Aorta (tissue), 5 donors: ENCODE measurements around the gene SLC1A6. TPM values are rescaled to one million over a fixed set of nuclear protein-coding genes. Genes with fewer than 3 reads are reported as not detected.
"Not testable (repeated sequence)": the region's sequence is repeated elsewhere in the genome, so short reads cannot be mapped to it uniquely, and the experiment has no call there.

Experiments used
- ATAC-seq: fragments of 200-7000 bp; cut with Tn5 transposase; one replicate; pipeline ENCODE4 v1.9.1; 2022; ENCODE audit warnings: moderate library complexity; ENCODE audit not compliant: low FRiP score
- DNase-seq, 2 donors: peaks; one replicate each; pipeline ENCODE4 v3.0.0-alpha.2; 2020
- H3K27ac ChIP-seq, 2 donors: one replicate each; pipeline ENCODE4 v1.5.1; 2013; ENCODE audit warnings: low read length in 2 of 2, mild to moderate bottlenecking in 2 of 2, moderate library complexity in 2 of 2, control low read depth in 1 of 2, inconsistent platforms in 1 of 2, low read depth in 1 of 2
- H3K27me3 ChIP-seq, 2 donors: one replicate each; pipeline ENCODE4 v1.6.1; 2013; ENCODE audit warnings: control low read depth in 1 of 2, low read length in 1 of 2, mild to moderate bottlenecking in 1 of 2, moderate library complexity in 1 of 2; ENCODE audit not compliant: insufficient read depth in 2 of 2, control insufficient read depth in 1 of 2
- H3K36me3 ChIP-seq, 2 donors: one replicate each; pipeline ENCODE4 v1.6.1; 2013; ENCODE audit warnings: control low read depth in 1 of 2, low read length in 1 of 2, mild to moderate bottlenecking in 1 of 2; ENCODE audit not compliant: insufficient read depth in 2 of 2, control insufficient read depth in 1 of 2
- H3K4me1 ChIP-seq, 2 donors: one replicate each; pipeline ENCODE4 v1.6.1; 2013; ENCODE audit warnings: low read length in 2 of 2, control low read depth in 1 of 2, mild to moderate bottlenecking in 1 of 2, moderate library complexity in 1 of 2; ENCODE audit not compliant: insufficient read depth in 2 of 2, control insufficient read depth in 1 of 2
- H3K4me3 ChIP-seq, 2 donors: one replicate each; pipeline ENCODE4 v1.5.1; 2013; ENCODE audit warnings: low read length in 2 of 2, control low read depth in 1 of 2, mild to moderate bottlenecking in 1 of 2
- H3K9me3 ChIP-seq: one replicate; pipeline ENCODE4 v1.6.1; 2013; ENCODE audit warnings: mild to moderate bottlenecking, low read length; ENCODE audit not compliant: control insufficient read depth
- WGBS, 2 donors: extraction: QIAGEN DNeasy Blood & Tissue Kit; methylation state at CpG; one replicate each; pipeline ENCODE4 v1.1.7; 2013; 5-methylcytosine and 5-hydroxymethylcytosine counted together
- intact Hi-C, 2 donors: fragments of 100-400 bp; cut with DNase I; formaldehyde crosslinking; loops; one replicate each; pipeline versions ENCODE4 v1.14.2 to v1.15.0; 2022
- polyA plus RNA-seq, 2 donors: library from polyadenylated mRNA; stranded (reverse); fragments of 200-250 nt; gene quantifications; one replicate each; pipeline ENCODE4 v1.2.3, GENCODE V29; 2013
- total RNA-seq, 2 donors: library from RNA; stranded (reverse); fragmentation: NEBNext Ultra II Directional; extraction: Animal tissue kit (Norgen Biotek cat#: 25700); gene quantifications; one replicate each; pipeline ENCODE4 v1.2.1, GENCODE V29; 2021
- donor health status: healthy with polysubstance abuse.
- donor health status: Bipolar disorder and iron deficiency.
- donor health status: DM: no; HTN: no; CAD: no.
- donor health status: DM: no; HTN: no; CAD: no.
- donor health status: DM: yes; HTN: yes; CAD: no.

Gene SLC1A6
- total and polyA plus RNA-seq, 4 donors = 0.13 TPM; not detected in 3

- 80 to 83% methylated on average over 10 of the region's 10 CpGs for WGBS, 2 donors
These were observed 30.3 kb downstream of the SLC1A6 start for GRCh38 chr19:14949413-14949812.

GRCh38 chr19:14944456-14944855 is 35.2 kb downstream of the SLC1A6 start:
- H3K9me3 ChIP-seq = no peaks in the 10 kb centered on the region
- intact Hi-C loops = no loop called here
- no peak for DNase-seq
- ATAC-seq = no peak
- H3K27ac ChIP-seq = no peak overlapping the region
- no peaks in the 10 kb centered on the region for H3K36me3 ChIP-seq
- H3K4me3 ChIP-seq = no peak overlapping the region
- WGBS, 2 donors = 50 to 81% methylated on average over 1 of the region's 1 CpG
- H3K27me3 ChIP-seq = no peaks in the 10 kb centered on the region
- H3K4me1 ChIP-seq = no peaks in the 10 kb centered on the region

More at GRCh38 chr19:14949413-14949812, 30.3 kb downstream of the SLC1A6 start:
- H3K9me3 ChIP-seq, H3K27ac ChIP-seq, H3K36me3 ChIP-seq, H3K4me3 ChIP-seq, ATAC-seq, H3K27me3 ChIP-seq, H3K4me1 ChIP-seq, intact Hi-C loops, DNase-seq: not testable (repeated sequence)

DNA sequence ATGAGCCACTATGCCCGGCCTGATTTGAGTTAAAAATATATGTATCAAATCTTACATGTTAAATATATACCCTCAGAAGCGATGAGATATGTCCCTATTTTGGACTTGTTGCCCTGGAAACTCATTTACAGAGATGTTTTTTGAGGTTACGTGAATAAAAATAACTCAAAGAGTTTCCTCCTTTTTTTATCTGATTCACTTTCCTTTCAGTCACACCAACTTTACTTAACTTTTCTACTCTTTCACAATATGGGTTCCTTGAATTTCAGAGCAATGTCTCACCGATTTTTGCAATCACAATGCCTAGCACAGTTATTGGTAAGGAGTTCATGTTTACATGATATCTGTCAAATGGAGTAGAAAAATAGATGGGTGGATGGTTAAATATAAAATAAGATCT is 36.1 kb downstream of the SLC1A6 start:
- Histone ChIP-seq H3K4me3 (no peak overlapping the region), H3K27me3 (no peaks in the 10 kb centered on the region), H3K9me3 (no peaks in the 10 kb centered on the region), H3K27ac (no peak overlapping the region), H3K36me3 (no peaks in the 10 kb centered on the region), H3K4me1 (no peaks in the 10 kb centered on the region)
- ATAC-seq (no peak), DNase-seq (no peak)
- 20 to 24% methylated on average over 4 of the region's 4 CpGs for WGBS, 2 donors
- intact Hi-C loops = no loop called here

DNA sequence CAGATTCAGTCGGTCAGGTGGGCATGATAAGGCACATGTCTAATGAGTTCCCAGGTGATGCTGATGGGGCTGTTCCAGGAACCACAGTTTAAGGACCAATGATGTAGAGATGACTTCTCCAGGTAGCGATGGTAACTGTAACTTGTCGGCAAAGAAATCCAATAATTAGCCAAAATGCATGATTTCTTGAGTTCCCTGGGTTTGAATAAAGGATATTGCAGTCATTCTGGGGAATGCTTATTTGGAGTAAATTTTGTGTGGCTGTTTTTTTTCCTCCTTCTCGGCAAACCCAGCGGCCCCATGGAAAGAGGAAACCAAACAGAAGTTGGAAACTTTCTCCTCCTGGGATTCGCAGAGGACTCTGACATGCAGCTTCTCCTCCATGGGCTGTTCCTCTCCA is 38.5 kb downstream of the SLC1A6 start, which contains the start of gene OR7C2:
Gene OR7C2, plus strand, starts transcription at position 301 of the 400 bp plus-strand sequence. Its CDS starts 0 bp downstream, at position 301.
- Histone ChIP-seq H3K27me3 (no peaks in the 10 kb centered on the region), H3K4me3 (no peak within 1 kb of the TSS), H3K9me3 (no peaks in the 10 kb centered on the region), H3K36me3 (no peaks in the 10 kb centered on the region), H3K27ac (no peak within 1 kb of the TSS), H3K4me1 (no peaks in the 10 kb centered on the region)
- ATAC-seq = no peak
- WGBS, 2 donors = 83 to 87% methylated on average over 6 of the region's 6 CpGs
- intact Hi-C loops = no loop called here
- no peak for DNase-seq

GRCh38 chr19:14940266-14940665 is 39.4 kb downstream of the SLC1A6 start:
- 67 to 75% methylated on average over 6 of the region's 6 CpGs for WGBS, 2 donors
- ATAC-seq (no peak), DNase-seq (no peak)
- intact Hi-C loops = no loop called here
- H3K9me3 ChIP-seq = no peaks in the 10 kb centered on the region
- no peak overlapping the region for H3K27ac ChIP-seq
- H3K4me1 ChIP-seq = no peaks in the 10 kb centered on the region
- no peak overlapping the region for H3K4me3 ChIP-seq
- no peaks in the 10 kb centered on the region for H3K36me3 ChIP-seq
- H3K27me3 ChIP-seq = no peaks in the 10 kb centered on the region

- Histone ChIP-seq H3K4me3 (no peak overlapping the region), H3K27me3 (peaks cover 0 to 3% of the 10 kb centered on the region in 2 donors), H3K36me3 (no peaks in the 10 kb centered on the region), H3K27ac (no peak overlapping the region), H3K4me1 (no peaks in the 10 kb centered on the region), H3K9me3 (peaks cover 1% of the 10 kb centered on the region)
- intact Hi-C loops = no loop called here
- DNase-seq = no peak
- ATAC-seq = no peak
- WGBS, 2 donors = 56 to 57% methylated on average over 1 of the region's 1 CpG
These were observed 46.2 kb downstream of the SLC1A6 start for GRCh38 chr19:14933506-14933905.

- Histone ChIP-seq H3K36me3 (no peaks in the 10 kb centered on the region), H3K4me3 (no peak overlapping the region), H3K4me1 (no peaks in the 10 kb centered on the region), H3K27ac (no peak overlapping the region), H3K27me3 (no peaks in the 10 kb centered on the region), H3K9me3 (peaks cover 2% of the 10 kb centered on the region)
- ATAC-seq (no peak), DNase-seq (no peak)
- 66 to 68% methylated on average over 5 of the region's 5 CpGs for WGBS, 2 donors
- intact Hi-C loops = no loop called here
These were observed 62.8 kb downstream of the SLC1A6 start for GRCh38 chr19:14916848-14917247.

DNA sequence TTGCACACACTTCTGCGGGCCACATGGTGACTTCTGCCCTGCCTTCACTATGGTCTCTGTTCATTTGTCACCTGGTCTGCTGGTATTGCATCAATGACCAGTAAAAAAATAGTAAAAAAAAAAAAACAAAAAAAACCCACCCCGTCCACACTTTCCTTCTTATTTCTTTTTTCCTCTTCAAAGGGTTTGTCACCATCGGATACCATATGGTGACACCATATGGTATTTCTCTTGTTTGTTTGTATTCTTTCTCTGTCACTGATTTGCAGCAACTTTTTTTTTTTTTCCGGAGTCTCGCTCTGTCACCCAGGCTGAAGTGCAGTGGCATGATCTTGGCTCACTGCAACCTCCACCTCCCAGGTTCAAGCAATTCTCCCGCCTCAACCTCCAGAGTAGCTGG is 64.5 kb downstream of the SLC1A6 start:
- no peaks in the 10 kb centered on the region for H3K27me3 ChIP-seq
- H3K27ac ChIP-seq = no peak overlapping the region
- no peak for ATAC-seq
- WGBS, 2 donors = 41 to 44% methylated on average over 6 of the region's 6 CpGs
- no peak for DNase-seq
- intact Hi-C loops = no loop called here
- H3K9me3 ChIP-seq = peaks cover 2% of the 10 kb centered on the region
- H3K4me3 ChIP-seq = no peak overlapping the region
- H3K36me3 ChIP-seq = no peaks in the 10 kb centered on the region
- H3K4me1 ChIP-seq = no peaks in the 10 kb centered on the region

DNA sequence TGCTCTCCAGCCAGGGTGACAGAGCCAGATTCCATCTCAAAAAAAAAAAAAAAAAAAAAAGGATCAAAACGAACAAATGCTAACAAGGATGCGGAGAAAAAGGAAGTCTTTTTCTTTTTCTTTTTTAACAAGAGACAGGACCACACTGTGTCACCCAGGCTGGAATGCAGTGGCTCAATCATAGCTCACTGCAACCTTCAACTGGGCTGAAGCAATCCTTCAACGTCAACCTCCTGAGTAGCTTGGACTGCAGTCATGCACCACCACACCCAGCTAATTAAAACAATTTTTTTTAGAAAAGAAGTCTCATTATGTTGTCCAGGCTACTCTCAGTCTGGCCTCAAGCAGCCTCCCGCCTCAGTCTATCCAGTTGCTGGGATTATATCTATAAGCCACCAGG is 73.0 kb downstream of the SLC1A6 start:
- intact Hi-C loops = no loop called here
- ATAC-seq = no peak
- Histone ChIP-seq H3K4me1 (peaks cover 0 to 3% of the 10 kb centered on the region in 2 donors), H3K4me3 (no peak overlapping the region), H3K27ac (no peak overlapping the region), H3K36me3 (no peaks in the 10 kb centered on the region), H3K9me3 (no peaks in the 10 kb centered on the region), H3K27me3 (no peaks in the 10 kb centered on the region)
- DNase-seq = no peak
- WGBS, 2 donors = 67 to 74% methylated on average over 4 of the region's 4 CpGs
